K562 (cell line): ENCODE measurements around the gene FGF11. TPM values are rescaled to one million over a fixed set of nuclear protein-coding genes. Genes with fewer than 3 reads are reported as not detected.

Experiments used
- BRF1 ChIP-seq: IDR thresholded peaks from 3 replicates; pipeline ENCODE4 v1.6.1; 2011; ENCODE audit warnings: borderline replicate concordance, mild to moderate bottlenecking; ENCODE audit not compliant: insufficient read length; ENCODE audit errors: extremely low read depth
- C11orf30 ChIP-seq: fragments of 450-650 bp; IDR thresholded peaks from 2 replicates; pipeline ENCODE4 v1.6.1; 2016; ENCODE audit warnings: low read depth, mild to moderate bottlenecking
- CBFA2T3 ChIP-seq: fragments of 450-650 bp; IDR thresholded peaks from 2 replicates; pipeline ENCODE4 v1.6.1; 2017
- CBFB ChIP-seq: sonication (generic); formaldehyde crosslinking; IDR thresholded peaks from 2 replicates; pipeline ENCODE4 v1.4.0; 2020; ENCODE audit warnings: mild to moderate bottlenecking, missing genetic modification reagents
- CC2D1A ChIP-seq: fragments of 450-650 bp; IDR thresholded peaks from 2 replicates; pipeline ENCODE4 v1.6.1; 2017; ENCODE audit warnings: mild to moderate bottlenecking
- ELK1 ChIP-seq: sonication (generic); formaldehyde crosslinking; IDR thresholded peaks from 2 replicates; pipeline ENCODE4 v1.8.1; 2022; ENCODE audit warnings: missing genetic modification reagents
- FOXJ2 ChIP-seq: fragments of 200-800 bp; sonication (Bioruptor generic); IDR thresholded peaks from 2 replicates; pipeline ENCODE4 v1.6.1; 2016; ENCODE audit warnings: missing genetic modification characterization, missing compliant biosample characterization
- GATAD2A ChIP-seq: fragments of 450-650 bp; IDR thresholded peaks from 2 replicates; pipeline ENCODE4 v1.6.1; 2017
- HES1 ChIP-seq: fragments of 450-650 bp; IDR thresholded peaks from 2 replicates; pipeline ENCODE4 v1.6.1; 2016; ENCODE audit warnings: low read depth, mild to moderate bottlenecking, moderate library complexity
- MITF ChIP-seq: IDR thresholded peaks from 2 replicates; pipeline ENCODE4 v1.6.1; 2014; ENCODE audit warnings: antibody characterized with exemption
- MNT ChIP-seq, 2 experiments: fragments of 450-650 bp; conservative IDR thresholded peaks; 2 replicates each; pipeline ENCODE4 v1.6.1; 2017; ENCODE audit warnings: mild to moderate bottlenecking in 2 of 2, moderate library complexity in 2 of 2
- NR2C1 ChIP-seq, 2 experiments: fragments of 450-650 bp; IDR thresholded peaks; 2 replicates each; pipeline ENCODE4 v1.6.1; 2017; ENCODE audit warnings: mild to moderate bottlenecking in 2 of 2, antibody characterized with exemption in 1 of 2, inconsistent platforms in 1 of 2, missing compliant biosample characterization in 1 of 2, missing genetic modification characterization in 1 of 2
- PPARD ChIP-seq: fragments of 250-450 bp; sonication (Bioruptor Pico); IDR thresholded peaks from 2 replicates; pipeline ENCODE4 v1.8.0; 2022; ENCODE audit warnings: inconsistent platforms, mild to moderate bottlenecking, moderate library complexity
- SPI1 ChIP-seq: IDR thresholded peaks from 2 replicates; pipeline ENCODE4 v1.6.1; 2011; ENCODE audit warnings: low read depth, low read length, control low read depth, borderline replicate concordance
- TCF3 ChIP-seq: sonication (generic); formaldehyde crosslinking; IDR thresholded peaks from 2 replicates; pipeline ENCODE4 v1.4.0; 2020; ENCODE audit warnings: mild to moderate bottlenecking, missing genetic modification reagents
- YY1 ChIP-seq, 3 experiments: IDR thresholded peaks; 2 replicates each; pipeline ENCODE4 v1.6.1; 2011; ENCODE audit warnings: low read length in 2 of 3, mild to moderate bottlenecking in 2 of 3, moderate library complexity in 2 of 3, borderline replicate concordance in 1 of 3, control low read depth in 1 of 3, low read depth in 1 of 3; ENCODE audit not compliant: insufficient read depth in 3 of 3, insufficient replicate concordance in 2 of 3, control insufficient read depth in 1 of 3, insufficient read length in 1 of 3; ENCODE audit errors: extremely low read depth in 1 of 3
- ZFP1 ChIP-seq: fragments of 450-650 bp; formaldehyde crosslinking; IDR thresholded peaks from 2 replicates; pipeline ENCODE4 v1.4.0; 2020; ENCODE audit warnings: mild to moderate bottlenecking, mixed read lengths
- ZNF609 ChIP-seq: sonication (generic); formaldehyde crosslinking; IDR thresholded peaks from 2 replicates; pipeline ENCODE4 v1.8.1; 2023; ENCODE audit warnings: missing genetic modification reagents, mild to moderate bottlenecking, borderline replicate concordance
- polyA plus RNA-seq, 8 experiments: library from polyadenylated mRNA; depleted of rRNA in 4 of 8; stranded (reverse) in 5 of 8; unstranded in 3 of 8; fragments of >200 nt; fragmentation: Nextera tagmentation in 2 of 8; fragmentation: Illumina TruSeq in 1 of 8; extraction: Ambion mirVana in 2 of 8; extraction: Trizol in 1 of 8; gene quantifications; 2 replicates each; pipeline versions ENCODE4 v1.2.1 to v1.2.3, GENCODE V29; 2011 to 2014; ENCODE audit warnings: inconsistent platforms in 1 of 8, missing spikeins in 1 of 8
- total RNA-seq, 7 experiments: library from RNA; depleted of rRNA in 6 of 7; stranded (reverse); fragments of >200 nt in 6 of 7; fragmentation: Illumina TruSeq in 2 of 7; extraction: Trizol in 2 of 7; gene quantifications; 2 replicates each; pipeline versions ENCODE4 v1.2.1 to v1.2.3, GENCODE V29; 2011 to 2021; ENCODE audit warnings: low replicate concordance in 1 of 7

The FGF11 gene
- total and polyA plus RNA-seq, 9 of the 15 experiments (the other 6 are each of a cell fraction or from before 2014, with no cell fraction given): 1.2 to 7.5 (median 3.0) TPM

- TF ChIP-seq ZNF609 (CRISPR knock-in tag) (no peak), CBFA2T3 (peak; percentile 85), HES1 (peak; percentile 50; the same call in 1 of the 2 replicates), FOXJ2 (tag) (no peak), NR2C1 (IDR thresholded peaks at IDR 0.05) (no peak), NR2C1 (tag; IDR thresholded peaks at IDR 0.05) (no peak), BRF1 (no peak), MITF (no peak), MNT (conservative IDR thresholded peaks at IDR 0.05) (peak in 1 of 2 experiments; percentile 62; a peak in 2 of 4 replicates), GATAD2A (no peak), YY1 (IDR thresholded peaks at IDR 0.05; ENCODE audit: borderline replicate concordance in 1 of 3, control insufficient read depth in 1 of 3, extremely low read depth in 1 of 3, insufficient read depth in 3 of 3, insufficient read length in 1 of 3, insufficient replicate concordance in 2 of 3, low read depth in 1 of 3, low read length in 2 of 3) (peak in 1 of 3 experiments; percentile 60), PPARD (CRISPR knock-in tag) (no peak), ELK1 (CRISPR knock-in tag) (no peak), SPI1 (no peak), TCF3 (CRISPR knock-in tag) (peak; percentile 68), CC2D1A (no peak), CBFB (CRISPR knock-in tag) (no peak), ZFP1 (CRISPR knock-in tag) (no peak), C11orf30 (no peak)
These were observed 36.6 kb downstream of the FGF11 start (continued) for GRCh38 chr17:7475764-7476422.
